Colon (tissue), 2 donors: ENCODE measurements around the gene DPP8.

Experiments used
- FAIRE-seq: peaks from 2 replicates; lab custom pipeline; 2012; peaks lifted over from hg19 to GRCh38; lab: Jason Lieb, UNC
- donor health status: control.
- donor health status: control.

The DPP8 gene

DNA sequence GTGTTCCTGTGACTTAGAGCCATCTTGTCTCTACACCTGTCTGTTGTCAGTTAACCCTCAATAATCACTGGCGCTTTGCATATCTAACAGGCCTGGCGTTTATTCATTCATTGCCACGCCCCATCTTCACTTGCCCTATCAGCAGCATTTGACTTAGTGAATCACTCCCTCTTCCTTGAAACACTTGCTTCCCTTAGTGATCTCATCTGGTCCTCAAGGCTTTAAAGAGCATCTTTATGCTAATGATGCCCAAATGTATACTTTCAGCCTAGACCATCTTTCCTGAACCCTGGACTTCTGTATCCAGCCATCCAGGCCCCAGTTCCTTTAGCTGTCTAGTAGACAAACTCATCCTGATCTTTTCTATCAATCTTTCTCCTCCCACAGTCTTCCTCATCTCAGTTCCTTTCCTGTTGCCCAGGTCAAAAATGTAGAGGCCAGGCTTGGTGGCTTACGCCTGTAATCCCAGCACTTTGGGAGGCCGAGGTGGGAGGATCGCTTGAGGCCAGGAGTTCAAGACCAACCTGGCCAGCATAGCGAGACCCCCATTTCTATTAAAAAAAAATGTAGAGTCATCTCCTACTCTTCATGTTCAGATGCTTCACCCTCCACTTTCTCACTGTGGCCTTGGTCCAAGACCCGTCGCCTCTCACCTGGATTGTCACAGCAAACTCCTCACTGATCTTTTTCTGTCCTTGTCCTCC is 93.4 kb downstream of the DPP8 start:
- FAIRE-seq, result no peak

DNA sequence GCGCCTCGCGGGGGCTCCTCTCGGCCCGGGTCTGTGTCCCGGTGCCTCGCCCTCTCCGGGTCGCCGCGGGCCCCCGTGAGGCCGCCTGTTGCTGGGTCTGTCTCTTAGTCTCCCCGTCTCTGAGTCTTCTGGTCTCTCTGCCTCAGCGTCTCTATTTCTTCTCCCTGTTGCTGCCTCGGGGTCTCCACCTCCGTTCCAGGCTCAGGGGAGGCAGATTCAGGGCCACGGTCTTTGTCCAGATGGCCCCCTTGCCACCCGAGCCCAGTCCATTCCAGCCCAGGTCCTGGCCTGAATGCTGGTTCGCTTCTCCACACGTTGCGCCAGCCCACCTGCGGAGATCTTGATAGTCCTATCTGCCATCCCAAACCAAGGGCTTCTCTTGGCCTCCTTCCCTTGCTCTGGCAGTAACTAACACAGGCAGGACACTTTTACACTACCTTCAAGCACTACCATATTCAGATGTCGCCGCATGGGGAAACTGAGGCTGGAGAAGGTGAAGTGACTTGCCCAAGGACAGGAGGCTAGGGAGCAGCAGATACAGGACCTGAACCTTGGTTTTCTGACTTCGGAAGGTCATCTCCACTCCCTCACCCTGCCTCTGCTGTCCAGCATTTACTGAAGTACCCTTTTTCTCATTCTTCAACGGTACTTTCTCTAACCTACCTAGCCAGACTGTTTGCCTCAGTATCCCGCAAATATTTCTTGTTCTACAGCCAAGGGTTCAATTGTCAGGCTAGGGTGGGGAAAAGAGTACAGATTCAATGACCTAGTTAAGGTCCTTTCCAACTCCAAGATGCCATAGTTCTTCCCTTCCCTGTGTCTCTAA is 94.1 kb downstream of the DPP8 start:
- no peak for FAIRE-seq

GRCh38 chr15:65421360-65422215 is 95.9 kb downstream of the DPP8 start:
- no peak for FAIRE-seq

DNA sequence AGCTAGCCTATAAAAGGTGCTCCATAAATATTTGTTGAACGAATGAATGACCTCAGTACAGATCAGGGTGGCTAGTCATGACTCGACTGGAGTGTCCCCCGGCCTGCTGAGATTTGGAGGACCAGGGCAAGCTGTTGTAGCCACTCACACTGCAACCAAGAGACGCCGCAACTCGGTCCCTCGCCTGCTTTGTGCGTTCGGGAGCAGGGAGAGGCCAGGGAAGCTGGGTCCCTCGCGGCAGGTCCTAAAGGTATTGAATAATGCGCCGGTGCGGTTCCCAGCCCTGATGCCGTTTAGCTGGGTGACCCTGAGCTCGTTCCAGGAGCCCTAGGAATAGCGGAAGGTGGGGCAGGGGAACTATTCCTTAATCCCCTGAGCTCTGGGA is 96.5 kb downstream of the DPP8 start:
- no peak for FAIRE-seq

- no peak for FAIRE-seq
These were observed 98.9 kb downstream of the DPP8 start for GRCh38 chr15:65418596-65418995.

DNA sequence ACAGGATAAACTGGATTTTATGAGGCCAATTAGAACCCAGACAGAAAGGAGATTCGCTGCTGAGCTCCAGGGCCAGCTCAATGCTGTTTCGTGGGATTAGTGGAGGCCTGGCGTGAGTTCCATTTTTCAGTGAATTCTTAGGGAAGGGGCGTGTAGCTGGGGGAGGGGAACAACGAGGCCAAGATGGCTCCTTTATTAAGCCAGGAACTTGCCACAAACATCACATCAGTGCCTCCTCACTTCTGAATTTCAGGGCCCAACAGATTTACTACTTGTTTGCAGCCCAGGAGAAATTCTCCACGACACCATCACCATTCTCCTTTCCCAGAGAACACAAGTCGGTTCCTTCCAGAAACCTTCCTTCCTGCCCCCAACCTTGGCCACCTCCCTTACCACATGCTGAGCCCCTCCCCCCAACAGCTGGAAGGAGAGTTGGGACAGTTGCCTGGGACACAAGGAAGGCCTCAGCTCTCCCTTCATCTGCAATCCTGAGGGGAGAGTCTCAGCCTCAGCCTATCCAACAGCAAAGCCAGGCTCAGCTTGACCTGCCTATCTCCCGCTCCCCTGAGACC is 100.6 kb downstream of the DPP8 start:
- FAIRE-seq, result no peak

GRCh38 chr15:65414841-65415621 is 102.5 kb downstream of the DPP8 start:
- no peak for FAIRE-seq

- no peak for FAIRE-seq
These were observed 103.7 kb downstream of the DPP8 start for GRCh38 chr15:65413760-65414144.

DNA sequence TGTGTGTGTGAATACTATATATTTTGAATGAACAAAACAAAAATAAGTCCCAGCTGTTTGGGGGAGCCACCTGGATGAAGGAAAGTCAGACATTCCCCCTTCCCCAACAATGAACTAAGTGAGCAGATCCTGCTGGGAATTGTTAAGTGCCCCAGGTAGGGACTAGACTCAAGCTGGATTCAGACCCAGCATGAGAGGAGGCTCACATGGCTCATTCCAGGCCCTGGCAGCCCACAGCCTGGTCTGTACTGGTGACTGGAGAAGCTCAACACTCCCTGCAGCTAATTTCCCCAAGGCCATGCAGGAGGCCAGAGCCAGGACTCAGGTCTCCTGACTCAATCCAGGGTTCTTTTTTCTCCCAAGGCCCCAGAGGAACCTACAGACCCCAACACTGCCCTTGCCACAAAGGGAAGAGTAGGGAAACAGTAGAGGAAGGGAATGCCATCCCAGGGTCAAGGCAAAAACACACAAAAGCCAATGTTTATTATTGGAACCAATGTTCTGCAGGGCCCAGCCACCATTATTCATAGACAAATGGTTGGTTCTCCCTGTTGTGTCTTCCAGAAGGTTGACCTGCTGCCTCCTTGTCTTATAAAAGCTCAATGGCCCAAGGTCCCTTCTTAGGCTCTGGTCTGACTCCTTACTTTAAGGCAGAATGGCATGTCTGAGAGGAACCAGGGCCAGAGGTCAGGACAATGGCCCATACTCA is 104.3 kb downstream of the DPP8 start:
- no peak for FAIRE-seq

- no peak for FAIRE-seq
These were observed 104.9 kb downstream of the DPP8 start for GRCh38 chr15:65412556-65412955.

GRCh38 chr15:65411465-65412071 is 105.9 kb downstream of the DPP8 start:
- FAIRE-seq, result no peak

GRCh38 chr15:65410972-65411371 is 106.5 kb downstream of the DPP8 start:
- no peak for FAIRE-seq

- no peak for FAIRE-seq
These were observed 107.5 kb downstream of the DPP8 start for GRCh38 chr15:65410036-65410435.

DNA sequence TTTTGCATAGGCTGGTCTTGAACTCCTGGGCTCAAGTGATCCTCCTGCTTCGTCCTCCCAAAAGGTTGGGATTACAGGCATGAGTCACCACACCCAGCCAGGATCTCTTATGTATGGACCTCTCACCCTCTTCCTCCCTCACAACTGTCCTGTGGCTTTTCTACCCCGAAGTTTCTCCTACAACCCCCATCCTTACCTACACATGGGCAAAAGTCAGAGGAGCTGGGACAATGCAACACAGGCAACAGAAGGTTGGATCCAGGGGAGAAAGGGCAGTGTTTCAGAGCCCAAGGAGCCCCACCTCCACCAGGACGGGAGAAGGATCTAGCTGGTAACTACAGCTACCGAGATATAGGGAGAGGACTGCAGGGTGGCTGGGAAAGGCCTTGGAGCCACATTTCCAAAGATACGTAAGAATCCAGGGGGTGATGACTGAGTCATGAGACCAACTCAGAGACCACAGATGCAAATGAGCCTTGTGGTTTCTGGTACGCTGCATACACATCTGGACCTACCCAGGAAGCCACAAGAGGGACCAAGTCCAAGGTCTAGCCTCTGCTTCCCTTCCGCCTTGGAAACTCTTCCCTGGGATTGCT is 108.4 kb downstream of the DPP8 start:
- no peak for FAIRE-seq

DNA sequence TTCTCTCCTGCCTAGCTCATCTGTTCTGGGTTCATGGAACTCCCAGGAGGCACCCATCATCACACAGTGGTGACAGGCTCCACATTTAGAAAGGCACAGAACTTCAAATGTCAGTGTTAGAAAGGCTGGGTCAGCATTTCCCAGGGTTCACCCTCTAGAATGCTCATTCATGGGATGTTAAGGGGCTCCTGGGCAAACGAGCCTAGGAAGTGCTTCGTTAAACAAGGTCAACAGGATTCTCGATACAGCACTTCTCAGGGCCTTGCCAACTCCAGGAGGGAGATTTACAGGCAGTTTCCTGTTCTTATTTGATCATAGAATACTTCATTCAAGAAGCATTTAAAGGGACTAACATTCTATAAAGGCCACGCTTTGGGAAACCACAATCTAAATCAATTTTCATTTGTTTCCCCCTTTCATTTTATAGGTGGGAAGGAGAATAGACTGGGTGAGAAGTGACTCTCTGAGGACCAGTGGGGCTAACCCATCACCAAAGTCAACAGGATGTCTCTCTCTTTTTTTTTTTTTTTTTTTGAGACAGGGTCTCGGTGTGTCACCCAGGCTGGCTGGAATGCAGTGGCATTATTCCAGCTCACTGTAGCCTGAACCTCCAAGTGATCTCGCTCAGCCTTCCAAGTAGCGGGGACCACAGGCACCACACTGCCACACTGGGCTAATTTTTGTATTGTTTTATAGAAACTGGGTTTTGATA is 109.0 kb downstream of the DPP8 start:
- FAIRE-seq, result no peak

DNA sequence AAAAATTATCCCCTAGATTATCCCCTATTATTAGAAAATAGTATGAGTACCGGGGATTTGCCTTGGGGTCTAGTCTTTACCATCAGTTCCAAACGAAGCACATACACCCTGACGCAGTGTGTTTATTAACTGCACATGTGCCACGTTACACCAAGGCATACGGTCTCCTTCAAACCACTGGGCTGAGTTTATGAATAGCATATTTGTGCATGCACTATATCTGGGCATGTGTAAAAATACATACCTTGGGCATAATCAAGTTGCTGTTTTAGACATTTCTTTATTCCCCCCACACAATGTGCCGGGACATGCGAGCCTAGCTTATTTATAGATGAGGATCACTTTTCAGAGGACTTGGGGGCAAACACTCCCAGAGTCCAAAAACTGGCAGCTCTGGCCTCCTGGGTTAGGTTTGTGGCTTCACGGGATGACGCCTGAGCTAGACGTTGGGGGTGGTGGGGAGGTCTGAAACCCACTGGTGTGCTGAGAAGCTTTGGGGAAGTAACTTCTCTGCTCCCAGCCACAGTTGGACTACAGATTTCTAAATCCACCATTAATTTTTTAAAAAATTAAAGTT is 111.0 kb downstream of the DPP8 start:
- no peak for FAIRE-seq

- no peak for FAIRE-seq
These were observed 111.6 kb downstream of the DPP8 start for GRCh38 chr15:65405791-65406423.

- no peak for FAIRE-seq
These were observed 113.2 kb downstream of the DPP8 start for GRCh38 chr15:65404186-65404872.
